Esophagus muscularis mucosa (tissue), 4 donors: ENCODE measurements around the gene SNRPB2. TPM values are rescaled to one million over a fixed set of nuclear protein-coding genes. Genes with fewer than 3 reads are reported as not detected.
A peak's percentile ranks its signal among the peaks of the same experiment; 100 is the strongest.

Source experiments
- DNase-seq: peaks from one replicate; pipeline ENCODE4 v3.0.0-alpha.2; 2017; ENCODE audit errors: extremely low spot score
- H3K27ac ChIP-seq, 4 donors: fragments of 200-600 bp; sonication (generic); replicated peaks in 1 of 4; 1 replicate in 3 of 4; 2 replicates in 1 of 4; pipeline ENCODE4 v1.5.1; 2016 to 2019; ENCODE audit warnings: mild to moderate bottlenecking in 1 of 4
- H3K27me3 ChIP-seq, 4 donors: fragments of 200-600 bp; sonication (generic); one replicate each; pipeline versions ENCODE4 v1.5.1 to v1.6.0; 2016 to 2019
- H3K36me3 ChIP-seq, 4 donors: fragments of 200-600 bp; sonication (generic); one replicate each; pipeline ENCODE4 v1.5.1; 2016 to 2019
- H3K4me1 ChIP-seq, 4 donors: fragments of 200-600 bp; sonication (generic); one replicate each; pipeline ENCODE4 v1.5.1; 2016 to 2019
- H3K4me3 ChIP-seq, 4 donors: fragments of 200-600 bp; sonication (generic); 1 replicate in 2 of 4; 2 replicates in 2 of 4; pipeline ENCODE4 v1.5.1; 2016 to 2019; ENCODE audit warnings: mild to moderate bottlenecking in 4 of 4, moderate library complexity in 1 of 4
- H3K9me3 ChIP-seq, 4 donors: fragments of 200-600 bp; sonication (generic); 1 replicate in 3 of 4; 2 replicates in 1 of 4; pipeline ENCODE4 v1.5.1; 2016 to 2019
- CTCF ChIP-seq, 3 experiments: fragments of 200-600 bp in 2 of 3; fragments of 450-650 bp in 1 of 3; sonication (generic) in 2 of 3; IDR thresholded peaks; one replicate each; pipeline ENCODE4 v1.5.1; 2017 to 2019; ENCODE audit warnings: antibody characterized with exemption in 3 of 3, mild to moderate bottlenecking in 2 of 3, moderate library complexity in 1 of 3
- EP300 ChIP-seq: sonication (generic); formaldehyde crosslinking; IDR thresholded peaks from one replicate; pipeline ENCODE4 v1.6.1; 2017; ENCODE audit warnings: antibody characterized with exemption
- POLR2A ChIP-seq: fragments of 450-650 bp; IDR thresholded peaks from one replicate; pipeline ENCODE4 v1.6.1; 2017; ENCODE audit warnings: antibody characterized with exemption, moderate library complexity, mild to moderate bottlenecking, low read depth
- POLR2AphosphoS5 ChIP-seq, 2 donors: sonication (generic); formaldehyde crosslinking; IDR thresholded peaks; one replicate each; pipeline ENCODE4 v1.6.1; 2017; ENCODE audit warnings: antibody characterized with exemption in 2 of 2
- WGBS: methylation state at CpG from one replicate; pipeline ENCODE4 v1.1.5; 2018; 5-methylcytosine and 5-hydroxymethylcytosine counted together
- intact Hi-C: fragments of 100-400 bp; cut with DNase I; formaldehyde crosslinking; loops from one replicate; pipeline ENCODE4 v1.15.1; 2023
- total RNA-seq, 4 donors: library from RNA; depleted of rRNA; stranded (reverse); fragments of >200 nt; gene quantifications; one replicate each; pipeline versions ENCODE4 v1.1.0 to v1.2.1, GENCODE V29; 2016

SNRPB2 gene
- 10 to 100 TPM; 22.0 to 49.4 (median 30.5) TPM for total RNA-seq

GRCh38 chr20:16729565-16730460 lies at the start of gene SNRPB2:
Gene SNRPB2, plus strand, starts transcription at chr20:16730026. Its CDS starts 1,677 bp downstream, at chr20:16731703.
- intact Hi-C loops, result loop anchor here (5.0 kb wide), 1 partner anchor 158 kb away; the partner anchor contains the start of gene KIF16B

GRCh38 chr20:16684416-16684815 lies 45.4 kb upstream of the SNRPB2 start:
- Histone ChIP-seq H3K36me3 (no peaks in the 10 kb centered on the region), H3K27me3 (no peaks in the 10 kb centered on the region), H3K4me3 (no peak overlapping the region), H3K4me1 (no peaks in the 10 kb centered on the region), H3K9me3 (no peaks in the 10 kb centered on the region), H3K27ac (no peak overlapping the region)
- intact Hi-C loops, result no loop called here
- TF ChIP-seq EP300, result no peak
- TF ChIP-seq POLR2A, result no peak
- no peak for TF ChIP-seq CTCF (IDR thresholded peaks at IDR 0.05)
- TF ChIP-seq POLR2AphosphoS5 (IDR thresholded peaks at IDR 0.05), result no peak
- DNase-seq, result no peak
- 71% methylated on average over 2 of the region's 2 CpGs for WGBS

More at GRCh38 chr20:16729565-16730460, at the start of gene SNRPB2:
- H3K36me3 ChIP-seq, result peaks cover 4 to 30% (median 21%) of the 10 kb centered on the region in 4 donors
- peaks cover 17 to 41% (median 20%) of the 10 kb centered on the region in 4 donors for H3K4me1 ChIP-seq
- H3K9me3 ChIP-seq, result no peaks in the 10 kb centered on the region
- peak; percentile 96 for DNase-seq
- TF ChIP-seq POLR2A (no peak), POLR2AphosphoS5 (IDR thresholded peaks at IDR 0.05) (peak; percentile 89 to 97), EP300 (no peak), CTCF (IDR thresholded peaks at IDR 0.05) (peak in 1 of 3 experiments; percentile 27)
- peak within 1 kb of the TSS; percentile 76 to 87 (median 83) for H3K4me3 ChIP-seq
- H3K27ac ChIP-seq, result peak within 1 kb of the TSS; percentile 74 to 87 (median 82)
- 7% methylated on average over 43 of the region's 57 CpGs for WGBS
- peaks cover 0 to 21% (median 0%) of the 10 kb centered on the region in 4 donors for H3K27me3 ChIP-seq

- Histone ChIP-seq H3K4me3 (no peak overlapping the region), H3K27ac (no peak overlapping the region), H3K4me1 (no peaks in the 10 kb centered on the region), H3K9me3 (no peaks in the 10 kb centered on the region), H3K27me3 (no peaks in the 10 kb centered on the region), H3K36me3 (no peaks in the 10 kb centered on the region)
- WGBS, result 75% methylated on average over 3 of the region's 3 CpGs
- TF ChIP-seq POLR2AphosphoS5 (IDR thresholded peaks at IDR 0.05) (no peak), CTCF (IDR thresholded peaks at IDR 0.05) (no peak), EP300 (no peak)
- DNase-seq, result no peak
- intact Hi-C loops, result no loop called here
Measured at GRCh38 chr20:16689906-16690305, 39.9 kb upstream of the SNRPB2 start.

GRCh38 chr20:16691381-16691780 lies 38.4 kb upstream of the SNRPB2 start:
- intact Hi-C loops, result no loop called here
- H3K27ac ChIP-seq, result no peak overlapping the region
- 86% methylated on average over 2 of the region's 2 CpGs for WGBS

More at GRCh38 chr20:16691381-16691780, 38.4 kb upstream of the SNRPB2 start:
- H3K36me3 ChIP-seq, result no peaks in the 10 kb centered on the region
- H3K9me3 ChIP-seq, result no peaks in the 10 kb centered on the region
- H3K27me3 ChIP-seq, result no peaks in the 10 kb centered on the region
- no peak for DNase-seq
- H3K4me3 ChIP-seq, result no peak overlapping the region
- TF ChIP-seq CTCF (IDR thresholded peaks at IDR 0.05) (no peak), EP300 (no peak), POLR2A (no peak), POLR2AphosphoS5 (IDR thresholded peaks at IDR 0.05) (no peak)
- no peaks in the 10 kb centered on the region for H3K4me1 ChIP-seq
